Esophagus muscularis mucosa (tissue), 4 donors: ENCODE data around the gene RTL10. TPM values are rescaled to one million over a fixed set of nuclear protein-coding genes. Genes with fewer than 3 reads are reported as not detected.

Source experiments
- DNase-seq: peaks from one replicate; pipeline ENCODE4 v3.0.0-alpha.2; 2017; ENCODE audit errors: extremely low spot score
- H3K27ac ChIP-seq, 4 donors: fragments of 200-600 bp; sonication (generic); replicated peaks in 1 of 4; 1 replicate in 3 of 4; 2 replicates in 1 of 4; pipeline ENCODE4 v1.5.1; 2016 to 2019; ENCODE audit warnings: mild to moderate bottlenecking in 1 of 4
- H3K27me3 ChIP-seq, 4 donors: fragments of 200-600 bp; sonication (generic); one replicate each; pipeline versions ENCODE4 v1.5.1 to v1.6.0; 2016 to 2019
- H3K36me3 ChIP-seq, 4 donors: fragments of 200-600 bp; sonication (generic); one replicate each; pipeline ENCODE4 v1.5.1; 2016 to 2019
- H3K4me1 ChIP-seq, 4 donors: fragments of 200-600 bp; sonication (generic); one replicate each; pipeline ENCODE4 v1.5.1; 2016 to 2019
- H3K4me3 ChIP-seq, 4 donors: fragments of 200-600 bp; sonication (generic); 1 replicate in 2 of 4; 2 replicates in 2 of 4; pipeline ENCODE4 v1.5.1; 2016 to 2019; ENCODE audit warnings: mild to moderate bottlenecking in 4 of 4, moderate library complexity in 1 of 4
- H3K9me3 ChIP-seq, 4 donors: fragments of 200-600 bp; sonication (generic); 1 replicate in 3 of 4; 2 replicates in 1 of 4; pipeline ENCODE4 v1.5.1; 2016 to 2019
- EP300 ChIP-seq: sonication (generic); formaldehyde crosslinking; IDR thresholded peaks from one replicate; pipeline ENCODE4 v1.6.1; 2017; ENCODE audit warnings: antibody characterized with exemption
- POLR2A ChIP-seq: fragments of 450-650 bp; IDR thresholded peaks from one replicate; pipeline ENCODE4 v1.6.1; 2017; ENCODE audit warnings: antibody characterized with exemption, moderate library complexity, mild to moderate bottlenecking, low read depth
- POLR2AphosphoS5 ChIP-seq, 2 donors: sonication (generic); formaldehyde crosslinking; IDR thresholded peaks; one replicate each; pipeline ENCODE4 v1.6.1; 2017; ENCODE audit warnings: antibody characterized with exemption in 2 of 2
- WGBS: methylation state at CpG from one replicate; pipeline ENCODE4 v1.1.5; 2018; 5-methylcytosine and 5-hydroxymethylcytosine counted together
- intact Hi-C: fragments of 100-400 bp; cut with DNase I; formaldehyde crosslinking; loops from one replicate; pipeline ENCODE4 v1.15.1; 2023
- total RNA-seq, 4 donors: library from RNA; depleted of rRNA; stranded (reverse); fragments of >200 nt; gene quantifications; one replicate each; pipeline versions ENCODE4 v1.1.0 to v1.2.1, GENCODE V29; 2016
- TF ChIP-seq, protein P1 (sequence below), 3 experiments: fragments of 200-600 bp in 2 of 3; fragments of 450-650 bp in 1 of 3; sonication (generic) in 2 of 3; IDR thresholded peaks; one replicate each; pipeline ENCODE4 v1.5.1; 2017 to 2019; ENCODE audit warnings: antibody characterized with exemption in 3 of 3, mild to moderate bottlenecking in 2 of 3, moderate library complexity in 1 of 3

RTL10 gene
- total RNA-seq, 4 donors from 2014 or later, result 5.6 to 14.8 (median 11.1) TPM

DNA sequence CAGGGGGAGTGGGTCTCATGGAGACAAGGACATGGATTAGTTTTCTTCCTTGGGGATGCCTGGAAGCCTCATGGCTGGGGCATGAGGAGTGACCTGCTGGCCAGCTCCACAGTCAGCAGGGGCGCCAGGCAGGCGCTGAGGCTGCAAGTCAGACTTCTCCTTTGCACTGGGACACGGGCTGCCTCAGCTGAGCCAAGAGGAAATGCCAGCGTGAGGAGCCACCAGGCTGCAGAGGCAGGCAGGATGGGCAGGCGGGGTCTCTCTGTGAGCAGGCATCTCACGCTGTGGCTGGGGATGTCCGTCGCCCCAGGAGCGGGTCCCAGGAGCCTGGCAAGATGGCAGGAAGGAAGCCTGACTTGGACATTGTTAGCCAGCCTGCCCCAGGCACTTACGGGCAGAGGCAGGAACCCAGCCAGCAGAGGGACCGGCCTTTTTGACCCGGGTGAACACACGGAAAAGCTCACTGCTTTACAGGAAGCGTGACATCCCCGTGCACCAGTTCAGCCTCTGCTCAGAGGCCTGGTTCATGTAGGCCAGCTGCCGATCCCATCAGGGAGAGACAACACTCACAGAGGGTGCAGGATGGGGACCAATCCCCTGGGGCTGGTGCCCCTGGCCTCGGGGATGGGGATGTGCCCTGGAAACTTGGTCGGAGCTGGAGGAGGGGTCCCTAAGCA lies 10.2 kb downstream of the RTL10 start:
- peaks cover 0 to 3% (median 0%) of the 10 kb centered on the region in 4 donors for H3K9me3 ChIP-seq
- H3K4me3 ChIP-seq, result no peak overlapping the region
- WGBS, result 59% methylated on average over 3 of the region's 18 CpGs
- no peak for DNase-seq
- peaks cover 0 to 7% (median 2%) of the 10 kb centered on the region in 4 donors for H3K36me3 ChIP-seq
- H3K27me3 ChIP-seq, result no peaks in the 10 kb centered on the region
- intact Hi-C loops, result loop anchor here (10.0 kb wide), 1 partner anchor 80 kb away; the partner anchor contains the start of gene TBX1
- TF ChIP-seq POLR2AphosphoS5 (IDR thresholded peaks at IDR 0.05) (peak in 1 of 2 donors; percentile 15), POLR2A (no peak), EP300 (no peak)
- TF ChIP-seq, protein P1, sequence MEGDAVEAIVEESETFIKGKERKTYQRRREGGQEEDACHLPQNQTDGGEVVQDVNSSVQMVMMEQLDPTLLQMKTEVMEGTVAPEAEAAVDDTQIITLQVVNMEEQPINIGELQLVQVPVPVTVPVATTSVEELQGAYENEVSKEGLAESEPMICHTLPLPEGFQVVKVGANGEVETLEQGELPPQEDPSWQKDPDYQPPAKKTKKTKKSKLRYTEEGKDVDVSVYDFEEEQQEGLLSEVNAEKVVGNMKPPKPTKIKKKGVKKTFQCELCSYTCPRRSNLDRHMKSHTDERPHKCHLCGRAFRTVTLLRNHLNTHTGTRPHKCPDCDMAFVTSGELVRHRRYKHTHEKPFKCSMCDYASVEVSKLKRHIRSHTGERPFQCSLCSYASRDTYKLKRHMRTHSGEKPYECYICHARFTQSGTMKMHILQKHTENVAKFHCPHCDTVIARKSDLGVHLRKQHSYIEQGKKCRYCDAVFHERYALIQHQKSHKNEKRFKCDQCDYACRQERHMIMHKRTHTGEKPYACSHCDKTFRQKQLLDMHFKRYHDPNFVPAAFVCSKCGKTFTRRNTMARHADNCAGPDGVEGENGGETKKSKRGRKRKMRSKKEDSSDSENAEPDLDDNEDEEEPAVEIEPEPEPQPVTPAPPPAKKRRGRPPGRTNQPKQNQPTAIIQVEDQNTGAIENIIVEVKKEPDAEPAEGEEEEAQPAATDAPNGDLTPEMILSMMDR (IDR thresholded peaks at IDR 0.05), result peak in 1 of 3 experiments; percentile 6
- peaks cover 22 to 32% (median 26%) of the 10 kb centered on the region in 4 donors for H3K4me1 ChIP-seq
- H3K27ac ChIP-seq, result peak overlapping the region in 3 of 4 donors; percentile 63 to 66 (median 65)

DNA sequence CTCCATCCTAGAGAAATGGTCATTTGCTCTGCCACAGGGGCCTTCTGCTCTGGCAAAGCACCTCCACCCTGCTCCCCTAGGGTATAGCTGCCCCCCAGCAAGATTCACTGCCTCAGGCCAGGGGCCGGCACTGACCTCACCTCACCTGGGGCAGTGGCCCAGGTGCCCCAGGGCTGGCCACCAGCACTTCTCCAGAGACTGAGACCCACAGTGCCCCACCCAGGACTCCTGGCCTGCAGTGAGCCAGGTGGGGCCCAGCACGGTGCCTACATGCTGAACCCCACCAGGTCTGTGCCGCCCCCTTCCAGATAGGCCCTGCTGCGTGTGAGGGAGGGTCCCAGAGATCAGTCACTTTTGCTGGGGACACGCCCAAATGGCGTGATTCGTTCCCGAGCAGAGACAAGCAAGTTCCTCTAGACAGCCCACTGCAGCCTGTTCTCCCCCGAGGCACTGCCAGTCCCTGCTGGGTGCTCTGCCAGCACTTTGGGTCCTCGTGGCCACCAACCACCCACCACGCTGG lies 10.8 kb downstream of the RTL10 start:
- no peaks in the 10 kb centered on the region for H3K27me3 ChIP-seq
- WGBS, result 73% methylated on average over 6 of the region's 11 CpGs
- intact Hi-C loops, result loop anchor here (10.0 kb wide), 1 partner anchor 79 kb away; the partner anchor contains the start of gene TBX1

DNA sequence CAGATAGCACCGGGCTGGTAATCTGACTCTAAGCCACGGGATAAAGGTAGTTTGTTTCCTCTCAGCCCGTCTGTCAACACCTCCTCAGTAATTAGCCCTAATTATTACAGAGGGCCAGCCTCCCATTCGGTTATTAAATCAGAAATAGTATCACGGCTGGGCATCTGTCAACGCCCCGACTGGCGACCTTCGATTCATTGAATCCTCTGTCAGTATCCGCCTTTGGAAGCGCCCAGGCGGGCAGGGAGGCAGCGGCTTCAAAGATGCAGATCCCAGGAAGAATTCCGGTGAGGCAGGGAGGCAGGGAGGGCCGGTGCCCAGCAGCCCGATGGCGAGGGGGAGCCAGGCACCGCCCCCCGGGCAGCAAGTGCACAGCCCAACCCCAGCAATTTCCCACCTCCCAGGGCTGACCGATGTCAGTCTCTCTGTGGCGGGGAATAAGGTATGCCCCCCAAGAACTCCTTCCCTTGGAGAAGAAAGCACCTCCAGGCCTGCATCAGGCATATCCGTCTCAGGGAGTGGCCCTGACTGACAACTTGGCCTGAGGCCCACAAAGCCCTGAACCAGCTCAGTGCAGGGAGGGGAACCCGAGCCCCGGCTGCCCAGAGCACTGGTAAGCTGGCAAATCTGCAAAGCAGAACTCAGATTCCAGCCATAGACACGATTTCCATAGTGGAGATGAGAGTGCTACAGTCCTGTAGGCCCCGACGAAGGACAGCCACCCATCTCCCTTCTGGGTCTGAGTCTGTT lies 11.4 kb downstream of the RTL10 start:
- peaks cover 22 to 30% (median 26%) of the 10 kb centered on the region in 4 donors for H3K4me1 ChIP-seq
- TF ChIP-seq EP300, result no peak
- TF ChIP-seq, protein P1 (IDR thresholded peaks at IDR 0.05), result no peak
- no peak for TF ChIP-seq POLR2AphosphoS5 (IDR thresholded peaks at IDR 0.05)
- TF ChIP-seq POLR2A, result no peak
- peaks cover 0 to 7% (median 2%) of the 10 kb centered on the region in 4 donors for H3K36me3 ChIP-seq
- no peak for DNase-seq
- intact Hi-C loops, result loop anchor here (10.0 kb wide), 1 partner anchor 78 kb away; the partner anchor contains the start of gene TBX1
- no peaks in the 10 kb centered on the region for H3K27me3 ChIP-seq
- H3K9me3 ChIP-seq, result peaks cover 0 to 3% (median 0%) of the 10 kb centered on the region in 4 donors
- 88% methylated on average over 26 of the region's 27 CpGs for WGBS
- no peak overlapping the region for H3K4me3 ChIP-seq
- H3K27ac ChIP-seq, result peak overlapping the region in 3 of 4 donors; percentile 63 to 66 (median 65)

More for the DNA sequence above, 10.8 kb downstream of the RTL10 start:
- Histone ChIP-seq H3K27ac (peak overlapping the region in 3 of 4 donors; percentile 63 to 66 (median 65)), H3K36me3 (peaks cover 0 to 7% (median 2%) of the 10 kb centered on the region in 4 donors), H3K9me3 (peaks cover 0 to 3% (median 0%) of the 10 kb centered on the region in 4 donors), H3K4me3 (no peak overlapping the region), H3K4me1 (peaks cover 22 to 32% (median 26%) of the 10 kb centered on the region in 4 donors)
- DNase-seq, result no peak
- TF ChIP-seq, protein P1 (IDR thresholded peaks at IDR 0.05), result no peak
- no peak for TF ChIP-seq POLR2AphosphoS5 (IDR thresholded peaks at IDR 0.05)
- no peak for TF ChIP-seq POLR2A
- no peak for TF ChIP-seq EP300

DNA sequence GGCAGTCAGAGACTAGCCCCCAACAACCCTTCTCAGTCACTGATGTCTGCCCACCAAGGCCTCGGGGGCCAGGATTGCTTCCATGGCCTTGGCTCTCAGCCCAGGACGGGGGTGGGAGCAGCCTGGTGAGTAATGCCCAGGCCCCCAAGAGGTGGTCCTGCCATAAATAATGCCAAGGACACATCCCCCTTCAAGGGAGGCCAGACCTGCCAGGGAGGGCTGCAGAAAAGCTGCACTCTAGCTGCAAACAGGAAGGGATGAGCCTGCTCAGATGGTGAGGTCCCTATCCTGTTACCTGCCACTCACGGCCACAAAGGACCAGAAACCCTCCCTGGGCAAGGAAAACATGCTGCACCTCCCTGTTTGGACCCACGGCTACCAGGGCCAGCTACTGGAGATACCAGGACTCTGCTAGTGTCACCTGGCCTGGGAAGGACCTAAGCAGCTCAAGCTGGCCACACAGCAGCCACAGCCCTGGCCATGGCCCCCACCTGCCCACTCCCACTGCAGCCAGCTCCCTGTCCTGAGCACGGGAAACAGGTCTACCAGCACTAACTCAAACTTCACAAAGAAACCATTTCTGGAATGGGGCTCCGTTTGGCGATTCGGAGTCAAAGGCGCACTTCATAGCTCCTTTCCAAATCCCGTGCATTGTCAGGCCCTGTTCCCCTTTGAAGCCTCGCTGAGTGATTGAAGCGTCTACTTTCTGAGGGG lies 12.1 kb downstream of the RTL10 start:
- DNase-seq, result no peak
- intact Hi-C loops, result loop anchor here (10.0 kb wide), 1 partner anchor 78 kb away; the partner anchor contains the start of gene TBX1
- Histone ChIP-seq H3K4me3 (no peak overlapping the region), H3K27me3 (no peaks in the 10 kb centered on the region), H3K27ac (no peak overlapping the region), H3K4me1 (peaks cover 22 to 28% (median 26%) of the 10 kb centered on the region in 4 donors), H3K36me3 (peaks cover 0 to 7% (median 2%) of the 10 kb centered on the region in 4 donors), H3K9me3 (peaks cover 0 to 3% (median 0%) of the 10 kb centered on the region in 4 donors)
- 97% methylated on average over 10 of the region's 12 CpGs for WGBS
- TF ChIP-seq POLR2AphosphoS5 (IDR thresholded peaks at IDR 0.05) (no peak), EP300 (no peak), POLR2A (no peak)
- TF ChIP-seq, protein P1 (IDR thresholded peaks at IDR 0.05), result no peak
